HG03039 (cell line): Measurements from ENCODE around the gene MRTO4.
"Not testable (repeated sequence)": the region's sequence is repeated elsewhere in the genome, so short reads cannot be mapped to it uniquely, and the experiment has no call there.

Experiments used
- ATAC-seq: cut with Tn5 transposase; IDR thresholded peaks from one replicate; pipeline ENCODE4 v1.9.1; 2021; ENCODE audit warnings: mild to moderate bottlenecking, moderate library complexity; ENCODE audit not compliant: unreplicated experiment

Gene MRTO4

GRCh38 chr1:19222979-19223824 is 28.4 kb upstream of the MRTO4 start:
- ATAC-seq: no peak

GRCh38 chr1:19229229-19229628 is 22.4 kb upstream of the MRTO4 start:
- ATAC-seq: no peak

- ATAC-seq: no peak
Observed at GRCh38 chr1:19229828-19230325, 21.7 kb upstream of the MRTO4 start.

GRCh38 chr1:19231736-19232523 is 19.7 kb upstream of the MRTO4 start:
- ATAC-seq: not testable (repeated sequence)

- no peak for ATAC-seq
Observed at GRCh38 chr1:19232524-19232846, 19.1 kb upstream of the MRTO4 start.

GRCh38 chr1:19234224-19234623 is 17.4 kb upstream of the MRTO4 start:
- ATAC-seq: no peak

GRCh38 chr1:19239876-19240275 is 11.7 kb upstream of the MRTO4 start:
- no peak for ATAC-seq

- no peak for ATAC-seq
Observed at GRCh38 chr1:19240673-19241538, 10.7 kb upstream of the MRTO4 start.

GRCh38 chr1:19250629-19251304 is 838 bp upstream of the MRTO4 start:
- no peak for ATAC-seq

GRCh38 chr1:19254416-19254815 is 2.8 kb downstream of the MRTO4 start:
- ATAC-seq: no peak

GRCh38 chr1:19255288-19255687 is 3.7 kb downstream of the MRTO4 start:
- no peak for ATAC-seq

- not testable (repeated sequence) for ATAC-seq
Observed at GRCh38 chr1:19256301-19256700, 4.7 kb downstream of the MRTO4 start.

- no peak for ATAC-seq
Observed at GRCh38 chr1:19257178-19257914, 5.7 kb downstream of the MRTO4 start.

- no peak for ATAC-seq
Observed at GRCh38 chr1:19258353-19258752, 6.7 kb downstream of the MRTO4 start.

GRCh38 chr1:19260211-19261138 is 8.9 kb downstream of the MRTO4 start:
- no peak for ATAC-seq

- no peak for ATAC-seq
Observed at GRCh38 chr1:19262047-19262446, 10.4 kb downstream of the MRTO4 start.

GRCh38 chr1:19262744-19263143 is 11.1 kb downstream of the MRTO4 start:
- no peak for ATAC-seq

GRCh38 chr1:19268445-19268844 is 16.8 kb downstream of the MRTO4 start:
- ATAC-seq: no peak
